OCI-LY1 (cell line): ENCODE results near the gene TMEM127.

ENCODE experiments used
- H2AFZ ChIP-seq: fragments of 200-600 bp; sonication (generic), shearing (Covaris generic); 2 replicates; pipeline ENCODE4 v1.6.0; 2014; ENCODE audit warnings: antibody characterized with exemption, mild to moderate bottlenecking, low read length
- H3F3A ChIP-seq: fragments of 200-600 bp; sonication (generic), shearing (Covaris generic); 2 replicates; pipeline ENCODE4 v1.6.0; 2014; ENCODE audit warnings: mild to moderate bottlenecking, antibody characterized with exemption, low read length, moderate library complexity; ENCODE audit not compliant: insufficient read depth
- H3K27ac ChIP-seq: fragments of 200-600 bp; sonication (generic); 2 replicates; pipeline ENCODE4 v1.5.1; 2014; ENCODE audit warnings: low read length, mixed run types, mild to moderate bottlenecking, low read depth; ENCODE audit not compliant: poor library complexity, severe bottlenecking
- H3K27me3 ChIP-seq: fragments of 200-600 bp; sonication (generic); 2 replicates; pipeline ENCODE4 v1.6.0; 2014; ENCODE audit warnings: antibody characterized with exemption, mild to moderate bottlenecking, low read length, moderate library complexity; ENCODE audit not compliant: insufficient read depth
- H3K36me3 ChIP-seq: fragments of 200-600 bp; sonication (generic); 2 replicates; pipeline ENCODE4 v1.6.1; 2014; ENCODE audit warnings: mild to moderate bottlenecking, antibody characterized with exemption, low read length, moderate library complexity, mixed read lengths; ENCODE audit not compliant: insufficient read depth
- H3K4me1 ChIP-seq: fragments of 200-600 bp; sonication (generic); 2 replicates; pipeline ENCODE4 v1.5.1; 2014; ENCODE audit warnings: mild to moderate bottlenecking, low read length, moderate library complexity; ENCODE audit not compliant: insufficient read depth, severe bottlenecking
- H3K4me2 ChIP-seq: fragments of 200-600 bp; sonication (generic), shearing (Covaris generic); 2 replicates; pipeline ENCODE4 v1.6.1; 2014; ENCODE audit warnings: low read length
- H3K4me3 ChIP-seq: fragments of 200-600 bp; sonication (generic); 2 replicates; pipeline ENCODE4 v1.5.1; 2014; ENCODE audit warnings: low read length, low read depth, mild to moderate bottlenecking, mixed read lengths; ENCODE audit not compliant: poor library complexity, severe bottlenecking
- H3K79me2 ChIP-seq: fragments of 200-600 bp; shearing (Covaris generic); 2 replicates; pipeline ENCODE4 v1.6.1; 2016; ENCODE audit warnings: mixed run types, low read length, mixed read lengths; ENCODE audit not compliant: insufficient read depth
- H3K9ac ChIP-seq: fragments of 200-600 bp; sonication (generic), shearing (Covaris generic); 2 replicates; pipeline ENCODE4 v1.6.1; 2014; ENCODE audit warnings: mild to moderate bottlenecking, low read length, mixed read lengths
- H3K9me2 ChIP-seq: fragments of 200-600 bp; sonication (generic), shearing (Covaris generic); 2 replicates; pipeline ENCODE4 v1.6.1; 2014; ENCODE audit warnings: low read depth, mild to moderate bottlenecking, low read length, mixed read lengths
- H3K9me3 ChIP-seq: fragments of 200-600 bp; shearing (Covaris generic); 2 replicates; pipeline ENCODE4 v1.6.1; 2014; ENCODE audit warnings: low read length, mixed read lengths
- H4K20me1 ChIP-seq: fragments of 200-600 bp; sonication (generic), shearing (Covaris generic); 2 replicates; pipeline ENCODE4 v1.6.0; 2016; ENCODE audit warnings: mild to moderate bottlenecking, low read length; ENCODE audit not compliant: insufficient read depth
- EZH2 ChIP-seq: fragments of 200-600 bp; sonication (generic), shearing (Covaris generic); IDR thresholded peaks from 2 replicates; pipeline ENCODE4 v1.8.0; 2017; ENCODE audit warnings: borderline replicate concordance, mixed run types, mild to moderate bottlenecking, antibody characterized with exemption, low read length, moderate library complexity, mixed read lengths
- TF ChIP-seq, protein P1 (sequence below): fragments of 200-600 bp; sonication (generic), shearing (Covaris generic); IDR thresholded peaks from 2 replicates; pipeline ENCODE4 v1.5.1; 2017; ENCODE audit warnings: mild to moderate bottlenecking, antibody characterized with exemption, low read length, moderate library complexity, mixed read lengths

Gene TMEM127

DNA sequence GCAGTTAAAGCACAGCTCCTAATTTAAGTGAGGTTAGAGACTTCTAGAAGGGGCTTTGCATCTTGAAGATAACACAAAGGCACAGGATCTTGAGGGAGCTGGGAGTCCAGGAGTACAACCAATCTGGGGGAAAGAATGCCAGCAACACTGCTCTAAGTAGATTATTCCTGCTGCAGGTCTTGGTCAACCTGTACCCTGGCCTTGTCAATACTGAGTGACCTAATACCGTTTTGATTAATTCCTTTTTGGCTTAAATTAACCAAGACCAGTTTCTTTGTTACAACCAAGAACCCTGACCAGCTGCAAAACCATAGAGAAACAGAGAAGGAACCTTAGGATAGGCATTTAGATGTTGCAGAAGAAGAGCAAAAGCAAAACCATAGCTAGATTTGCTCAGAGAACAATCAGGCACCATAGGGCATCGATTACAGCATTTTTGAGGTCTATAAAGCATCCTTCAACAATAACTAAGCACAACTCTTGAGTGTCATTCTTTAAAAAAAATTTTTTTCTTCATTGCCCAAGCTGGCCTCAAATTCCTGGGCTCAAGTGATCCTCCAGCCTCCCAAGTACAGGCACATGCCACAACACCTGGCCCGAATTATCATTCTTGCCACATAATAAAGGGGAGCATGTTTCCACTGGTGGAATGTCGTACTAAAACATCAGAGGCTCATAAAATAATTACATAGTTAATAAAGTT is 63.5 kb downstream of the TMEM127 start:
- peaks cover 17% of the 10 kb centered on the region for H4K20me1 ChIP-seq
- peak overlapping the region; percentile 4; the same call in 1 of the 2 replicates for H3K9ac ChIP-seq
- H3K4me2 ChIP-seq: peak overlapping the region; percentile 95
- no peaks in the 10 kb centered on the region for H3K9me2 ChIP-seq
- peaks cover 64% of the 10 kb centered on the region for H3K36me3 ChIP-seq
- H2AFZ ChIP-seq: no peak overlapping the region
- no peaks in the 10 kb centered on the region for H3K27me3 ChIP-seq
- TF ChIP-seq EZH2: no peak
- TF ChIP-seq, protein P1, sequence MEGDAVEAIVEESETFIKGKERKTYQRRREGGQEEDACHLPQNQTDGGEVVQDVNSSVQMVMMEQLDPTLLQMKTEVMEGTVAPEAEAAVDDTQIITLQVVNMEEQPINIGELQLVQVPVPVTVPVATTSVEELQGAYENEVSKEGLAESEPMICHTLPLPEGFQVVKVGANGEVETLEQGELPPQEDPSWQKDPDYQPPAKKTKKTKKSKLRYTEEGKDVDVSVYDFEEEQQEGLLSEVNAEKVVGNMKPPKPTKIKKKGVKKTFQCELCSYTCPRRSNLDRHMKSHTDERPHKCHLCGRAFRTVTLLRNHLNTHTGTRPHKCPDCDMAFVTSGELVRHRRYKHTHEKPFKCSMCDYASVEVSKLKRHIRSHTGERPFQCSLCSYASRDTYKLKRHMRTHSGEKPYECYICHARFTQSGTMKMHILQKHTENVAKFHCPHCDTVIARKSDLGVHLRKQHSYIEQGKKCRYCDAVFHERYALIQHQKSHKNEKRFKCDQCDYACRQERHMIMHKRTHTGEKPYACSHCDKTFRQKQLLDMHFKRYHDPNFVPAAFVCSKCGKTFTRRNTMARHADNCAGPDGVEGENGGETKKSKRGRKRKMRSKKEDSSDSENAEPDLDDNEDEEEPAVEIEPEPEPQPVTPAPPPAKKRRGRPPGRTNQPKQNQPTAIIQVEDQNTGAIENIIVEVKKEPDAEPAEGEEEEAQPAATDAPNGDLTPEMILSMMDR: no peak
- H3F3A ChIP-seq: 0 out of 2 replicates have a peak, but pooled peaks cover 2% of the 10 kb centered on the region
- no peak overlapping the region for H3K4me3 ChIP-seq
- peaks cover 100% of the 10 kb centered on the region for H3K79me2 ChIP-seq
- H3K27ac ChIP-seq: peak overlapping the region; percentile 49
- H3K9me3 ChIP-seq: no peaks in the 10 kb centered on the region
- peaks cover 77% of the 10 kb centered on the region for H3K4me1 ChIP-seq

DNA sequence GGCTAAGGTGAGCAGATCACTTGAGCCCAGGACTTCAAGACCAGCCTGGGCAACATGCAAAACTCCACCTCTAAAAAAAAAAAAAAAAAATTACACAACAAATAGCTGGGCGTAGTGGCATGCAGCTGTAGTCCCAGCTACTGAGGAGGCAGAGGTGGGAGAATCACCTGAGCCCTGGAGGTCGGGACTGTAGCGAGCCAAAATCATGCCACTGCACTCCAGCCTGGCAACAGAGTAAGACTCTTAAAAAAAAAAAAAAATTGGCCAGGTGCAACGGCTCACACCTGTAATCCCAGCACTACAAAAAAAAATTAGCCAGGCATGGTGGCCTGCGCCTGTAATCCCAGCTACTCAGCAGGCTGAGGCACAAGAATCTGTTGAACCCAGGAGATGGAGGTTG is 64.5 kb downstream of the TMEM127 start:
- Histone ChIP-seq H3K27ac (peak overlapping the region; percentile 2), H2AFZ (no peak overlapping the region), H3K4me1 (peaks cover 68% of the 10 kb centered on the region), H3F3A (0 out of 2 replicates have a peak, but pooled peaks cover 3% of the 10 kb centered on the region), H3K27me3 (no peaks in the 10 kb centered on the region), H3K4me3 (no peak overlapping the region), H3K9ac (no peak overlapping the region), H3K79me2 (peaks cover 97% of the 10 kb centered on the region), H3K9me3 (no peaks in the 10 kb centered on the region), H4K20me1 (peaks cover 17% of the 10 kb centered on the region), H3K4me2 (peak overlapping the region; percentile 95; the same call in 1 of the 2 replicates), H3K9me2 (no peaks in the 10 kb centered on the region), H3K36me3 (peaks cover 60% of the 10 kb centered on the region)
- TF ChIP-seq EZH2: no peak
- TF ChIP-seq, protein P1: no peak

DNA sequence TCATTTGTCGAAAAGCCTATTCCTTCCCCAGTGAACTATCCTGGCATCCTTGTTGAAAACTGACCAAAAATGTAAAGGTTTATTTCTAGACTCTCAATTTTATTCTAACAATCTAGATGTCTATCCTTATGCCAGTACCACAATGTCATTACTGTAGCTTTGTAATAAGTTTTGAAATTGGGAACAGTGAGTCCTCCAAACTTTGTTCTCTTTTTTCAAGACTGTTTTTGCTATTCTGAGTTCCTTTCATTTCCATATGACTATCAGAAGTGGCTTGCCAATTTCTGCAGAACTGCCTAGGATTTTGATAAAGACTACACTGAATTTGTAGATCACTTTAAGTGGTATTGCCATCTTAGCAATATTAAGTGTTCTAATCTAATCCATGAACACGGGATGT is 66.9 kb downstream of the TMEM127 start:
- TF ChIP-seq, protein P1: no peak
- no peak for TF ChIP-seq EZH2
- Histone ChIP-seq H3K36me3 (peaks cover 69% of the 10 kb centered on the region), H3K4me3 (no peak overlapping the region), H3F3A (0 out of 2 replicates have a peak, but pooled peaks cover 3% of the 10 kb centered on the region), H3K9ac (no peak overlapping the region), H4K20me1 (peaks cover 13% of the 10 kb centered on the region), H3K27ac (no peak overlapping the region), H3K4me2 (no peak overlapping the region), H3K9me3 (no peaks in the 10 kb centered on the region), H3K9me2 (no peaks in the 10 kb centered on the region), H2AFZ (no peak overlapping the region), H3K27me3 (no peaks in the 10 kb centered on the region), H3K79me2 (peaks cover 91% of the 10 kb centered on the region), H3K4me1 (peaks cover 43% of the 10 kb centered on the region)
